Glutamatergic neuron (in vitro differentiated cells): ENCODE data around the gene COL4A1. TPM values are rescaled to one million over a fixed set of nuclear protein-coding genes. Genes with fewer than 3 reads are reported as not detected.

ENCODE experiments used
- DNase-seq: peaks from one replicate; pipeline ENCODE4 v3.0.0; 2022
- H3K27ac Mint-ChIP-seq: one replicate; pipeline ENCODE4 v1.8.0; 2020; ENCODE audit warnings: mild to moderate bottlenecking, mixed read lengths, inconsistent platforms; ENCODE audit not compliant: unreplicated experiment
- H3K27me3 Mint-ChIP-seq: one replicate; pipeline ENCODE4 v1.8.0; 2020; ENCODE audit warnings: mild to moderate bottlenecking, moderate library complexity, mixed read lengths, inconsistent platforms; ENCODE audit not compliant: unreplicated experiment
- H3K36me3 Mint-ChIP-seq: one replicate; pipeline ENCODE4 v1.8.0; 2020; ENCODE audit warnings: mild to moderate bottlenecking, mixed read lengths, inconsistent platforms; ENCODE audit not compliant: unreplicated experiment
- H3K4me1 Mint-ChIP-seq: one replicate; pipeline ENCODE4 v1.8.0; 2020; ENCODE audit warnings: mild to moderate bottlenecking, low read depth, mixed read lengths, inconsistent platforms; ENCODE audit not compliant: unreplicated experiment
- H3K4me3 Mint-ChIP-seq: one replicate; pipeline ENCODE4 v1.8.0; 2020; ENCODE audit warnings: mild to moderate bottlenecking, mixed read lengths, inconsistent platforms; ENCODE audit not compliant: unreplicated experiment
- H3K9me3 Mint-ChIP-seq: one replicate; pipeline ENCODE4 v1.8.0; 2020; ENCODE audit warnings: mild to moderate bottlenecking, moderate library complexity, mixed read lengths, inconsistent platforms; ENCODE audit not compliant: unreplicated experiment
- CTCF ChIP-seq: fragments of 200-600 bp; sonication (generic); IDR thresholded peaks from one replicate; pipeline ENCODE4 v1.5.0; 2021; ENCODE audit not compliant: partially characterized antibody, unreplicated experiment
- total RNA-seq: library from RNA; stranded (reverse); fragmentation: NEBNext Ultra II Directional; extraction: Animal tissue kit (Norgen Biotek cat#: 25700); gene quantifications from one replicate; pipeline ENCODE4 v1.2.1, GENCODE V29; 2021; ENCODE audit not compliant: unreplicated experiment

The COL4A1 gene
- total RNA-seq, 1 donor from 2014 or later = 14.6 TPM

- no peak overlapping the region for H3K27ac Mint-ChIP-seq
- H3K27me3 Mint-ChIP-seq = no peaks in the 10 kb centered on the region
- peaks cover 5% of the 10 kb centered on the region for H3K36me3 Mint-ChIP-seq
Measured at GRCh38 chr13:110334256-110334655, 27.3 kb upstream of the COL4A1 start.

DNA sequence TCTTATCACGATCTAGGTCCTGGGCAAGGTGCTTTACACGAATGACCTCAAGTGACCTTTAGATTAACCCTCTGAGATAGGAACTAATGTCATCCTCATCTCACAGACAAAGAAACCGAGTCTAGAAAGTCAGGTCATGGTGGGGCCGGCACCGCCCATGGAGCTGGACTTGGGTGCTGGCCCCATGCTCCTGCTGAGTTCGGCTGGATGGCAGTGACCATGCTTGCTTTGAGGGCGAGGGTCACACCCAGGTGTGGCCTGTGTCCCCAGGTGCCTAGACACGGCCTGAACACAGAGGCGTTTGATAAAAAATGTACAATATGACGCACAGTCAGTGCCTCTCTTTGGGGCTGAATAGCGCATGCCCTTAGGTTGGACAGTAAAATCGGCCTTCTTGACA is 26.9 kb upstream of the COL4A1 start:
- DNase-seq = no peak
- Mint-ChIP-seq H3K4me1 (peaks cover 8% of the 10 kb centered on the region), H3K9me3 (peaks cover 2% of the 10 kb centered on the region), H3K36me3 (peaks cover 5% of the 10 kb centered on the region), H3K27me3 (no peaks in the 10 kb centered on the region), H3K4me3 (no peak overlapping the region), H3K27ac (no peak overlapping the region)
- no peak for TF ChIP-seq CTCF

More at GRCh38 chr13:110334256-110334655, 27.3 kb upstream of the COL4A1 start:
- Mint-ChIP-seq H3K4me3 (no peak overlapping the region), H3K9me3 (peaks cover 2% of the 10 kb centered on the region), H3K4me1 (peaks cover 10% of the 10 kb centered on the region)
- no peak for DNase-seq
- no peak for TF ChIP-seq CTCF

- Mint-ChIP-seq H3K9me3 (peaks cover 2% of the 10 kb centered on the region), H3K27me3 (no peaks in the 10 kb centered on the region), H3K4me1 (no peaks in the 10 kb centered on the region), H3K4me3 (no peak overlapping the region), H3K36me3 (peaks cover 5% of the 10 kb centered on the region), H3K27ac (no peak overlapping the region)
- no peak for DNase-seq
- TF ChIP-seq CTCF = no peak
Measured at GRCh38 chr13:110332750-110333149, 25.8 kb upstream of the COL4A1 start.

DNA sequence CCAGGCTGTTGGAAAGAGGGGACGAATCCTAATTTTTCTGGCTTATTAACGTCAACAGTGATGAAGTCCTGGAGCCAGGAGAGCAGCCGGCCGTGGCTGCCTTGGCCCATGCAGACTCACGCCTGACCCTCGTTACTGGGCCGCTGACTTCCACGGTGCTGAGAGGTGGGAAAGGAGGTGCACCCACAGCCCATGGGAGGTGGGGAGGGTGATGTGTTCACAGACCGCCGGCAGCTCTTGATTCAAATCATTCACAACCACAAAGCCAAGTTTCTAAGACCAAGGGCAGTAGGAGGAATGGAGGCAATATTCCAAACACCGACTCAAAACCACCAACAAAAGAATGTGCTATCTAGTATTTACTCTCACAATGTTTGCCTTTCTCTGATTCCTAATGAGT is 24.4 kb upstream of the COL4A1 start:
- no peak for TF ChIP-seq CTCF
- Mint-ChIP-seq H3K27me3 (peaks cover 2% of the 10 kb centered on the region), H3K36me3 (peaks cover 5% of the 10 kb centered on the region), H3K27ac (no peak overlapping the region), H3K4me1 (peaks cover 12% of the 10 kb centered on the region), H3K9me3 (peaks cover 2% of the 10 kb centered on the region), H3K4me3 (no peak overlapping the region)
- no peak for DNase-seq

GRCh38 chr13:110330491-110331011 is 23.6 kb upstream of the COL4A1 start:
- H3K4me3 Mint-ChIP-seq = no peak overlapping the region
- DNase-seq = no peak
- H3K27me3 Mint-ChIP-seq = peaks cover 2% of the 10 kb centered on the region
- no peaks in the 10 kb centered on the region for H3K36me3 Mint-ChIP-seq
- peaks cover 15% of the 10 kb centered on the region for H3K4me1 Mint-ChIP-seq
- peaks cover 2% of the 10 kb centered on the region for H3K9me3 Mint-ChIP-seq
- no peak overlapping the region for H3K27ac Mint-ChIP-seq
- TF ChIP-seq CTCF = no peak
